Erythroblast (primary cell): ENCODE measurements around the gene WDFY4.

Experiments
- GATA1 ChIP-seq: IDR thresholded peaks from 2 replicates; pipeline ENCODE4 v1.6.1; 2011; ENCODE audit warnings: low read depth, mild to moderate bottlenecking, control low read depth, low read length, moderate library complexity
- POLR2A ChIP-seq: IDR thresholded peaks from 2 replicates; pipeline ENCODE4 v1.6.1; 2011; ENCODE audit warnings: mild to moderate bottlenecking, low read length

DNA sequence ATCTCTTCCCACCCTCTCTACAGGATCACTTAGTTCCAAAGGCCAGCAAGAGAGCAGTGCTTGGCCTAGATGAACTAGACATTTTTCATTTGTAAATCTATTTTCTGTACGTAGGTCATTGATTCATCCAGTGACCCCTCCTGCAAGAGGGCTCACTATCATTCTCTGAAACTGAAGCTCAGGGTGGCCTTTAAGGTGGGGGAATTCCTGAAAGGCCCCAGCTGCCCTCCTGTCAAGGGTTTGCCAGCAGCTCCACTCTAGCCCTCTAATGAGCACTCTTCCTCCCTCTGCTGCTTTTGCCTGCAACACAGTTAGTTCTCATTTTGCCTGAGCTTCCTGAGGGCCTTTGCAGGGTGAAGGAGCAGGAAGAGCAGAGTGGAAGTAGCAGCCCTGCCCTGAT, 213.8 kb downstream of the WDFY4 start:
- TF ChIP-seq POLR2A (no peak), GATA1 (no peak)
